GM18519 (cell line): ENCODE data around the gene PHLDB2.

Experiments used
- ATAC-seq: cut with Tn5 transposase; IDR thresholded peaks from one replicate; pipeline ENCODE4 v1.9.1; 2021; ENCODE audit warnings: mild to moderate bottlenecking, moderate library complexity; ENCODE audit not compliant: unreplicated experiment, low FRiP score

PHLDB2 gene

GRCh38 chr3:111874177-111874820, 15.2 kb downstream of the PHLDB2 start:
- no peak for ATAC-seq

GRCh38 chr3:111881480-111881879, 22.4 kb downstream of the PHLDB2 start:
- ATAC-seq, result no peak

- ATAC-seq, result no peak
Observed at GRCh38 chr3:111882194-111882593, 23.1 kb downstream of the PHLDB2 start.

- ATAC-seq, result peak; percentile 99
Observed at GRCh38 chr3:111882799-111883198, 23.7 kb downstream of the PHLDB2 start.

- ATAC-seq, result no peak
Observed at GRCh38 chr3:111884411-111885018, 25.4 kb downstream of the PHLDB2 start.

- ATAC-seq, result no peak
Observed at GRCh38 chr3:111885578-111885977, 26.5 kb downstream of the PHLDB2 start.

GRCh38 chr3:111890051-111890580, 31.1 kb downstream of the PHLDB2 start:
- no peak for ATAC-seq

- no peak for ATAC-seq
Observed at GRCh38 chr3:111892070-111892469, 33.0 kb downstream of the PHLDB2 start.

- ATAC-seq, result no peak
Observed at GRCh38 chr3:111895071-111895470, 36.0 kb downstream of the PHLDB2 start.

- no peak for ATAC-seq
Observed at GRCh38 chr3:111899966-111900365, 40.9 kb downstream of the PHLDB2 start.

GRCh38 chr3:111901637-111902036, 42.6 kb downstream of the PHLDB2 start:
- no peak for ATAC-seq

GRCh38 chr3:111902534-111902933, 43.5 kb downstream of the PHLDB2 start:
- ATAC-seq, result no peak

GRCh38 chr3:111903067-111903511, 44.0 kb downstream of the PHLDB2 start:
- no peak for ATAC-seq

- ATAC-seq, result no peak
Observed at GRCh38 chr3:111904376-111905241, 45.5 kb downstream of the PHLDB2 start.

- ATAC-seq, result no peak
Observed at GRCh38 chr3:111906656-111907055, 47.6 kb downstream of the PHLDB2 start.

- no peak for ATAC-seq
Observed at GRCh38 chr3:111907151-111907550, 48.1 kb downstream of the PHLDB2 start.

- no peak for ATAC-seq
Observed at GRCh38 chr3:111910806-111911205, 51.7 kb downstream of the PHLDB2 start.

- ATAC-seq, result no peak
Observed at GRCh38 chr3:111911446-111911845, 52.4 kb downstream of the PHLDB2 start.

GRCh38 chr3:111913163-111913763, 54.2 kb downstream of the PHLDB2 start:
- no peak for ATAC-seq

GRCh38 chr3:111915905-111916304, 56.8 kb downstream of the PHLDB2 start:
- no peak for ATAC-seq

GRCh38 chr3:111917300-111917699, 58.2 kb downstream of the PHLDB2 start:
- ATAC-seq, result no peak
